K562 (cell line): ENCODE measurements around the gene MYG1. TPM values are rescaled to one million over a fixed set of nuclear protein-coding genes. Genes with fewer than 3 reads are reported as not detected.

ENCODE experiments used
- ARID3A ChIP-seq: IDR thresholded peaks from 2 replicates; pipeline ENCODE4 v1.6.1; 2012; ENCODE audit warnings: low read depth, low read length, improper control_type of control experiment, borderline replicate concordance
- ARNT ChIP-seq, 2 experiments: fragments of 450-650 bp; IDR thresholded peaks; 2 replicates each; pipeline ENCODE4 v1.6.1; 2016; ENCODE audit warnings: mild to moderate bottlenecking in 1 of 2
- FOXJ3 ChIP-seq: sonication (generic); formaldehyde crosslinking; IDR thresholded peaks from 2 replicates; pipeline ENCODE4 v1.4.0; 2020; ENCODE audit warnings: mild to moderate bottlenecking, missing genetic modification reagents
- HCFC1 ChIP-seq: IDR thresholded peaks from 2 replicates; pipeline ENCODE4 v1.6.1; 2012; ENCODE audit warnings: low read depth, low read length, improper control_type of control experiment
- HMBOX1 ChIP-seq: sonication (generic); IDR thresholded peaks from 2 replicates; pipeline ENCODE4 v1.6.1; 2016
- MLLT1 ChIP-seq, 2 experiments: fragments of 450-650 bp; IDR thresholded peaks; 2 replicates each; pipeline ENCODE4 v1.6.1; 2016
- RBM15 ChIP-seq: fragments of 200-400 bp; formaldehyde crosslinking; IDR thresholded peaks from 2 replicates; pipeline ENCODE4 v1.6.1; 2018; ENCODE audit warnings: mild to moderate bottlenecking, low read length, moderate library complexity; ENCODE audit not compliant: insufficient read depth
- REST ChIP-seq, 2 experiments: fragments of 450-650 bp; formaldehyde crosslinking in 1 of 2; IDR thresholded peaks; 2 replicates each; pipeline versions ENCODE4 v1.4.0 to v1.6.1; 2014 to 2020; ENCODE audit warnings: mild to moderate bottlenecking in 2 of 2, borderline replicate concordance in 1 of 2, low read depth in 1 of 2
- SMAD1 ChIP-seq: fragments of 150-350 bp; IDR thresholded peaks from 2 replicates; pipeline ENCODE4 v1.6.1; 2014; ENCODE audit warnings: low read length, low read depth; ENCODE audit not compliant: partially characterized antibody
- USF1 ChIP-seq: sonication (generic); formaldehyde crosslinking; IDR thresholded peaks from 2 replicates; pipeline ENCODE4 v1.9.0; 2022; ENCODE audit warnings: mild to moderate bottlenecking, missing genetic modification reagents
- ZNF277 ChIP-seq: fragments of 250-450 bp; sonication (Bioruptor Pico); IDR thresholded peaks from 2 replicates; pipeline ENCODE4 v1.8.0; 2022; ENCODE audit warnings: inconsistent platforms, mild to moderate bottlenecking, moderate library complexity, borderline replicate concordance
- polyA plus RNA-seq, 8 experiments: library from polyadenylated mRNA; depleted of rRNA in 4 of 8; stranded (reverse) in 5 of 8; unstranded in 3 of 8; fragments of >200 nt; fragmentation: Nextera tagmentation in 2 of 8; fragmentation: Illumina TruSeq in 1 of 8; extraction: Ambion mirVana in 2 of 8; extraction: Trizol in 1 of 8; gene quantifications; 2 replicates each; pipeline versions ENCODE4 v1.2.1 to v1.2.3, GENCODE V29; 2011 to 2014; ENCODE audit warnings: inconsistent platforms in 1 of 8, missing spikeins in 1 of 8
- total RNA-seq, 7 experiments: library from RNA; depleted of rRNA in 6 of 7; stranded (reverse); fragments of >200 nt in 6 of 7; fragmentation: Illumina TruSeq in 2 of 7; extraction: Trizol in 2 of 7; gene quantifications; 2 replicates each; pipeline versions ENCODE4 v1.2.1 to v1.2.3, GENCODE V29; 2011 to 2021; ENCODE audit warnings: low replicate concordance in 1 of 7

Gene MYG1
- total and polyA plus RNA-seq, 9 of the 15 experiments (the other 6 are each of a cell fraction or from before 2014, with no cell fraction given) = 0.45 to 5.6 (median 2.1) TPM

GRCh38 chr12:53267999-53268629 is 31.4 kb upstream of the MYG1 start, which contains the start of gene ESPL1 (continued):
- TF ChIP-seq ZNF277 (CRISPR knock-in tag) (no peak), RBM15 (no peak), HMBOX1 (no peak), ARID3A (no peak), SMAD1 (no peak), USF1 (no peak), ARNT (IDR thresholded peaks at IDR 0.05) (0 out of 4 replicates have a peak, but pooled peaks of 1 of the 2 experiments have one; percentile 50), FOXJ3 (CRISPR knock-in tag) (no peak), MLLT1 (IDR thresholded peaks at IDR 0.05) (peak in 1 of 2 experiments; percentile 55; a peak in 2 of 4 replicates), REST (IDR thresholded peaks at IDR 0.05; ENCODE audit: borderline replicate concordance) (peak; percentile 63), REST (CRISPR knock-in tag; IDR thresholded peaks at IDR 0.05; ENCODE audit: low read depth) (0 out of 2 replicates have a peak, but pooled peaks have one; percentile 59), HCFC1 (peak; percentile 96)
